ENCODE measurements around the gene DCST2. TPM values are rescaled to one million over a fixed set of nuclear protein-coding genes. Genes with fewer than 3 reads are reported as not detected.
A peak's percentile ranks its signal among the peaks of the same experiment; 100 is the strongest.

Gene DCST2
- total and polyA plus RNA-seq, 9 of the 15 experiments (the other 6 are each of a cell fraction or from before 2014, with no cell fraction given), result 0.09 to 0.49 (median 0.11) TPM; not detected in 3

DNA sequence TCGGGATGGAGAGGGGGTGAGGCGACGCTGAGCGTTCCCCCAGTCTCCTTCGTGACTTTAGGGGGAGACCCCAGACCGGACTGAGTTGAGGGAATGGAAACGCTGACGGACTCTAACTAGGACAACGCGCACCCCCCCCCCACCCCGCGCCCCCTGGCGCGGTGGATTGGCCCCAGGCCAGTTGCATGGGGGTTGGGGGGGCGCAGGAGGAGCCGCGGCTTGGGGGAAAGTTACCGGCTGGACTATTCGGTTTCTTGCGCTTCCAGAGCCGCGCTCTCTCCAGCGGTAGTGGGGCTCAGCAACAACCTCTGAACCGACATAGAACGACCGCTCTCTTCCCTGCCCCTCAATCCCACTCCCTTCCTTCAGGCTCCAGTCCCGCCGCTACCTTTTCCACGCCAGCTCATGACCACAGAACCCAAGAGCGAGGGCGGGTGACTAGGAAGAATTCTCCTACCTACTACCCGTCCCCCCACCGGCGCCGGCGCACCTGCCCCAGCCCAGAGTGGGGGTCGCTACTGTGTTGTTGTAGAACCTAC lies 30.3 kb downstream of the DCST2 start (continued):
- TF ChIP-seq NFIC (IDR thresholded peaks at IDR 0.05) (peak; percentile 94), CCNT2 (IDR thresholded peaks at IDR 0.05; ENCODE audit: borderline replicate concordance, extremely low read depth, insufficient read length, low read depth, low read length) (peak; percentile 37), ZBED1 (IDR thresholded peaks at IDR 0.05) (no peak), POLR3A (IDR thresholded peaks at IDR 0.05; ENCODE audit: borderline replicate concordance, extremely low read depth, insufficient read depth, insufficient read length) (no peak), SRSF1 (IDR thresholded peaks at IDR 0.05; ENCODE audit: low read depth, low read length) (no peak), HMGN3 (IDR thresholded peaks at IDR 0.05; ENCODE audit: borderline replicate concordance, extremely low read depth, insufficient read length, low read depth, low read length) (peak; percentile 67), BMI1 (IDR thresholded peaks at IDR 0.05; ENCODE audit: low read length) (no peak), NRF1 (conservative IDR thresholded peaks at IDR 0.05 in 1 of 2, IDR thresholded peaks at IDR 0.05 in 1 of 2) (peak in 1 of 2 experiments; percentile 36; a peak in 1 of 4 replicates), RBFOX2 (IDR thresholded peaks at IDR 0.05; ENCODE audit: low read depth, low read length) (peak; percentile 75), KDM5B (IDR thresholded peaks at IDR 0.05; ENCODE audit: insufficient replicate concordance, low read depth, low read length) (peak; percentile 63), ARID1B (IDR thresholded peaks at IDR 0.05) (0 out of 2 replicates have a peak, but pooled peaks have one; percentile 5), PYGO2 (tag; IDR thresholded peaks at IDR 0.05) (no peak), RBM34 (IDR thresholded peaks at IDR 0.05; ENCODE audit: borderline replicate concordance, insufficient read depth, low read length) (no peak), TOE1 (IDR thresholded peaks at IDR 0.05; ENCODE audit: borderline replicate concordance) (0 out of 2 replicates have a peak, but pooled peaks have one; percentile 29), TOE1 (CRISPR knock-in tag; IDR thresholded peaks at IDR 0.05; ENCODE audit: borderline replicate concordance, low read depth) (no peak), ZBTB7A (IDR thresholded peaks at IDR 0.05; ENCODE audit: borderline replicate concordance, control insufficient read depth, low read depth, low read length) (peak; percentile 86)
- TF ChIP-seq, protein P1, sequence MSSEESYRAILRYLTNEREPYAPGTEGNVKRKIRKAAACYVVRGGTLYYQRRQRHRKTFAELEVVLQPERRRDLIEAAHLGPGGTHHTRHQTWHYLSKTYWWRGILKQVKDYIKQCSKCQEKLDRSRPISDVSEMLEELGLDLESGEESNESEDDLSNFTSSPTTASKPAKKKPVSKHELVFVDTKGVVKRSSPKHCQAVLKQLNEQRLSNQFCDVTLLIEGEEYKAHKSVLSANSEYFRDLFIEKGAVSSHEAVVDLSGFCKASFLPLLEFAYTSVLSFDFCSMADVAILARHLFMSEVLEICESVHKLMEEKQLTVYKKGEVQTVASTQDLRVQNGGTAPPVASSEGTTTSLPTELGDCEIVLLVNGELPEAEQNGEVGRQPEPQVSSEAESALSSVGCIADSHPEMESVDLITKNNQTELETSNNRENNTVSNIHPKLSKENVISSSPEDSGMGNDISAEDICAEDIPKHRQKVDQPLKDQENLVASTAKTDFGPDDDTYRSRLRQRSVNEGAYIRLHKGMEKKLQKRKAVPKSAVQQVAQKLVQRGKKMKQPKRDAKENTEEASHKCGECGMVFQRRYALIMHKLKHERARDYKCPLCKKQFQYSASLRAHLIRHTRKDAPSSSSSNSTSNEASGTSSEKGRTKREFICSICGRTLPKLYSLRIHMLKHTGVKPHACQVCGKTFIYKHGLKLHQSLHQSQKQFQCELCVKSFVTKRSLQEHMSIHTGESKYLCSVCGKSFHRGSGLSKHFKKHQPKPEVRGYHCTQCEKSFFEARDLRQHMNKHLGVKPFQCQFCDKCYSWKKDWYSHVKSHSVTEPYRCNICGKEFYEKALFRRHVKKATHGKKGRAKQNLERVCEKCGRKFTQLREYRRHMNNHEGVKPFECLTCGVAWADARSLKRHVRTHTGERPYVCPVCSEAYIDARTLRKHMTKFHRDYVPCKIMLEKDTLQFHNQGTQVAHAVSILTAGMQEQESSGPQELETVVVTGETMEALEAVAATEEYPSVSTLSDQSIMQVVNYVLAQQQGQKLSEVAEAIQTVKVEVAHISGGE (CRISPR knock-in tag; IDR thresholded peaks at IDR 0.05), result peak in 1 of 3 experiments; percentile 81; a peak in 2 of 6 replicates
- TF ChIP-seq, protein P2, sequence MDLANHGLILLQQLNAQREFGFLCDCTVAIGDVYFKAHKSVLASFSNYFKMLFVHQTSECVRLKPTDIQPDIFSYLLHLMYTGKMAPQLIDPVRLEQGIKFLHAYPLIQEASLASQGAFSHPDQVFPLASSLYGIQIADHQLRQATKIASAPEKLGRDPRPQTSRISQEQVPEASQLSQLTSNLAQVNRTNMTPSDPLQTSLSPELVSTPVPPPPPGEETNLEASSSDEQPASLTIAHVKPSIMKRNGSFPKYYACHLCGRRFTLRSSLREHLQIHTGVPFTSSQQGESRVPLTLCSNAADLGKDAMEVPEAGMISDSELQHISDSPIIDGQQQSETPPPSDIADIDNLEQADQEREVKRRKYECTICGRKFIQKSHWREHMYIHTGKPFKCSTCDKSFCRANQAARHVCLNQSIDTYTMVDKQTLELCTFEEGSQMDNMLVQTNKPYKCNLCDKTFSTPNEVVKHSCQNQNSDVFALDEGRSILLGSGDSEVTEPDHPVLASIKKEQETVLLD (IDR thresholded peaks at IDR 0.05), result 0 out of 2 replicates have a peak, but pooled peaks have one; percentile 2
- TF ChIP-seq, protein P3, sequence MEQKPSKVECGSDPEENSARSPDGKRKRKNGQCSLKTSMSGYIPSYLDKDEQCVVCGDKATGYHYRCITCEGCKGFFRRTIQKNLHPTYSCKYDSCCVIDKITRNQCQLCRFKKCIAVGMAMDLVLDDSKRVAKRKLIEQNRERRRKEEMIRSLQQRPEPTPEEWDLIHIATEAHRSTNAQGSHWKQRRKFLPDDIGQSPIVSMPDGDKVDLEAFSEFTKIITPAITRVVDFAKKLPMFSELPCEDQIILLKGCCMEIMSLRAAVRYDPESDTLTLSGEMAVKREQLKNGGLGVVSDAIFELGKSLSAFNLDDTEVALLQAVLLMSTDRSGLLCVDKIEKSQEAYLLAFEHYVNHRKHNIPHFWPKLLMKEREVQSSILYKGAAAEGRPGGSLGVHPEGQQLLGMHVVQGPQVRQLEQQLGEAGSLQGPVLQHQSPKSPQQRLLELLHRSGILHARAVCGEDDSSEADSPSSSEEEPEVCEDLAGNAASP (IDR thresholded peaks at IDR 0.05), result no peak
- TF ChIP-seq, protein P4, sequence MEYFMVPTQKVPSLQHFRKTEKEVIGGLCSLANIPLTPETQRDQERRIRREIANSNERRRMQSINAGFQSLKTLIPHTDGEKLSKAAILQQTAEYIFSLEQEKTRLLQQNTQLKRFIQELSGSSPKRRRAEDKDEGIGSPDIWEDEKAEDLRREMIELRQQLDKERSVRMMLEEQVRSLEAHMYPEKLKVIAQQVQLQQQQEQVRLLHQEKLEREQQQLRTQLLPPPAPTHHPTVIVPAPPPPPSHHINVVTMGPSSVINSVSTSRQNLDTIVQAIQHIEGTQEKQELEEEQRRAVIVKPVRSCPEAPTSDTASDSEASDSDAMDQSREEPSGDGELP (CRISPR knock-in tag; IDR thresholded peaks at IDR 0.05; ENCODE audit: borderline replicate concordance), result peak; percentile 6; the same call in 1 of the 2 replicates

All from K562 (cell line).